KG1 (cell line): ENCODE measurements around the gene LRP1B.
A peak's percentile ranks its signal among the peaks of the same experiment; 100 is the strongest.
"Not testable (repeated sequence)": the region's sequence is repeated elsewhere in the genome, so short reads cannot be mapped to it uniquely, and the experiment has no call there.

Experiments used
- DNase-seq: peaks from one replicate; lab custom pipeline; 2025; lab: John Stamatoyannopoulos, UW

LRP1B gene

GRCh38 chr2:141311430-141311829 lies 819.4 kb downstream of the LRP1B start:
- DNase-seq = no peak

- DNase-seq = no peak
Observed at GRCh38 chr2:141306368-141306767, 824.4 kb downstream of the LRP1B start.

GRCh38 chr2:141301551-141301950 lies 829.3 kb downstream of the LRP1B start:
- DNase-seq = no peak

GRCh38 chr2:141280037-141280436 lies 850.8 kb downstream of the LRP1B start:
- no peak for DNase-seq

- DNase-seq = no peak
Observed at GRCh38 chr2:141271346-141271745, 859.5 kb downstream of the LRP1B start.

GRCh38 chr2:141264848-141265247 lies 866.0 kb downstream of the LRP1B start:
- no peak for DNase-seq

GRCh38 chr2:141260911-141261310 lies 869.9 kb downstream of the LRP1B start:
- DNase-seq = no peak

GRCh38 chr2:141259683-141260082 lies 871.1 kb downstream of the LRP1B start:
- DNase-seq = no peak

- no peak for DNase-seq
Observed at GRCh38 chr2:141242008-141242407, 888.8 kb downstream of the LRP1B start.

- no peak for DNase-seq
Observed at GRCh38 chr2:141226560-141226959, 904.3 kb downstream of the LRP1B start.

- no peak for DNase-seq
Observed at GRCh38 chr2:141207036-141207385, 923.8 kb downstream of the LRP1B start.

GRCh38 chr2:141201016-141201565 lies 929.7 kb downstream of the LRP1B start:
- no peak for DNase-seq

GRCh38 chr2:141200191-141200590 lies 930.6 kb downstream of the LRP1B start:
- no peak for DNase-seq

GRCh38 chr2:141199711-141200110 lies 931.1 kb downstream of the LRP1B start:
- no peak for DNase-seq

- DNase-seq = peak; percentile 12
Observed at GRCh38 chr2:141195087-141195486, 935.7 kb downstream of the LRP1B start.

GRCh38 chr2:141187075-141187439 lies 943.8 kb downstream of the LRP1B start:
- no peak for DNase-seq

- DNase-seq = no peak
Observed at GRCh38 chr2:141186413-141187074, 944.3 kb downstream of the LRP1B start.

GRCh38 chr2:141182246-141182645 lies 948.6 kb downstream of the LRP1B start:
- DNase-seq = no peak

GRCh38 chr2:141169117-141169516 lies 961.7 kb downstream of the LRP1B start:
- DNase-seq = not testable (repeated sequence)

GRCh38 chr2:141162314-141162713 lies 968.5 kb downstream of the LRP1B start:
- DNase-seq = no peak

GRCh38 chr2:141151611-141152286 lies 979.1 kb downstream of the LRP1B start:
- no peak for DNase-seq

- DNase-seq = no peak
Observed at GRCh38 chr2:141142025-141142424, 988.8 kb downstream of the LRP1B start.

GRCh38 chr2:141137122-141137693 lies 993.6 kb downstream of the LRP1B start:
- DNase-seq = no peak
